ENCODE results near the gene EEF1AKMT3. TPM values are rescaled to one million over a fixed set of nuclear protein-coding genes. Genes with fewer than 3 reads are reported as not detected.

The EEF1AKMT3 gene
- polyA plus RNA-seq, 2 of the 4 experiments (the other 2 are of a cell fraction): 7.3 to 15.8 TPM

DNA sequence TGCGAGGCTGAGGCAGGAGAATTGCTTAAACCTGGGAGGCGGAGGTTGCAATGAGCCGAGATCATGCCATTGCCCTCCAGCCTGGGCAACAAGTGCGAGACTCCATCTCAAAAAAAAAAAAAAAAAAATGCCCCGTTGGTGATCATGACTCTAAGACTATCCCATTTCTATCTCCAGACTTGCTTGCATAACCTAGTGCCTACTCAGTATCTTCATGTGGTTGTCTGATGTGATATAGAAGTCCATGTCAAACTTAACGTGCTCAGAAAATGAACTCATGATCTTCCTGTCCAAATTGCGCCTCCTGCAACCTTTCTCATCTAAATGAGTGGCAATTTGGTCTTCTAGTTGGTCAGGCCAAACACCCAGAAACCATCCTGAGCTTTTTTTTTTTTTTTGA lies 5.5 kb downstream of the EEF1AKMT3 start (continued):
- TF ChIP-seq, protein P1, sequence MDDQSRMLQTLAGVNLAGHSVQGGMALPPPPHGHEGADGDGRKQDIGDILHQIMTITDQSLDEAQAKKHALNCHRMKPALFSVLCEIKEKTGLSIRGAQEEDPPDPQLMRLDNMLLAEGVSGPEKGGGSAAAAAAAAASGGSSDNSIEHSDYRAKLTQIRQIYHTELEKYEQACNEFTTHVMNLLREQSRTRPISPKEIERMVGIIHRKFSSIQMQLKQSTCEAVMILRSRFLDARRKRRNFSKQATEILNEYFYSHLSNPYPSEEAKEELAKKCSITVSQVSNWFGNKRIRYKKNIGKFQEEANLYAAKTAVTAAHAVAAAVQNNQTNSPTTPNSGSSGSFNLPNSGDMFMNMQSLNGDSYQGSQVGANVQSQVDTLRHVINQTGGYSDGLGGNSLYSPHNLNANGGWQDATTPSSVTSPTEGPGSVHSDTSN (IDR thresholded peaks at IDR 0.05): no peak
- TF ChIP-seq RARB (CRISPR knock-in tag; IDR thresholded peaks at IDR 0.05) (no peak), ZNF302 (CRISPR knock-in tag; IDR thresholded peaks at IDR 0.05) (no peak), CBX2 (IDR thresholded peaks at IDR 0.05; ENCODE audit: borderline replicate concordance, low read depth) (no peak), ESRRA (IDR thresholded peaks at IDR 0.05; ENCODE audit: borderline replicate concordance, low read length) (no peak), NPAS2 (CRISPR knock-in tag; IDR thresholded peaks at IDR 0.05; ENCODE audit: borderline replicate concordance) (no peak), KDM5A (IDR thresholded peaks at IDR 0.05) (no peak), FOXS1 (CRISPR knock-in tag; IDR thresholded peaks at IDR 0.05) (no peak), MAZ (IDR thresholded peaks at IDR 0.05; ENCODE audit: borderline replicate concordance, low read depth, low read length) (no peak), JUN (IDR thresholded peaks at IDR 0.05) (no peak)

DNA sequence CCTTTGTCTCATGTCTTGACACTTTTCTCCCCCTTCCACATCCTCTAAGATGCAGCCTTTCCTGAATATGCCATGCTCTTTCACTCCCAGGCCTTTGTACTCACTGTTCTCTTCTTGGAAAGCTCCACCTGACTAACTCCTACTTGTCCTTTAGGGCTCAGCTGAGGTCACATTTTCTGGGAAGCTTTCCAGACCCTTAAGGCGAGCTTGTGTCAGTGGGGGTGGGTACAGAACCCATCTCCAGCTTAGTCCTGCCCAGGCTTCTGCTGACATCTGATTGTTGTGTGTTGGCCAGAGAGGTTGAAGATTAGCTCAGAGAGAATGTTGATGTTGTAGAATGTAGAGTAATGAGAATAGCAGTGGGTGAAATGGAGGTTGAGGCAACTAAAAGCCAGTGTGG lies 7.3 kb downstream of the EEF1AKMT3 start:
- Histone ChIP-seq H3K9me3 (no peaks in the 10 kb centered on the region), H3K4me3 (no peak overlapping the region), H3K27ac (no peak overlapping the region), H3K4me2 (no peak overlapping the region), H3K4me1 (peaks cover 8% of the 10 kb centered on the region)
- no peak for DNase-seq (ENCODE audit: low read depth in 1 of 2, low spot score in 1 of 2)
- ChIA-PET POLR2A (no interaction called here), CTCF (interaction anchor here (1.1 to 4.1 kb wide), 9 partner anchors 13 to 126 kb away, joined by 3 to 33 read pairs (median 9); partner anchors contain the start of genes CYP27B1 and MARCHF9)
- ATAC-seq: no peak
- TF ChIP-seq RCOR1 (IDR thresholded peaks at IDR 0.05; ENCODE audit: low read depth, low read length) (no peak), ATOH8 (CRISPR knock-in tag; IDR thresholded peaks at IDR 0.05; ENCODE audit: low read depth) (no peak)
- 81% methylated on average over 1 of the region's 1 CpG for WGBS (ENCODE audit: missing lambda C conversion rate)
- no peak for FAIRE-seq

GRCh38 chr12:57780284-57780897 lies 8.0 kb downstream of the EEF1AKMT3 start:
- ChIA-PET CTCF (interaction anchor here (1.1 to 4.1 kb wide), 9 partner anchors 14 to 126 kb away, joined by 3 to 33 read pairs (median 9); partner anchors contain the start of genes CYP27B1 and MARCHF9), POLR2A (no interaction called here)
- no peak for FAIRE-seq

More at GRCh38 chr12:57780284-57780897, 8.0 kb downstream of the EEF1AKMT3 start:
- DNase-seq (ENCODE audit: low read depth in 1 of 2, low spot score in 1 of 2): no peak
- Histone ChIP-seq H3K27ac (no peak overlapping the region), H3K4me2 (no peak overlapping the region), H3K4me1 (peaks cover 8% of the 10 kb centered on the region), H3K9me3 (no peaks in the 10 kb centered on the region), H3K4me3 (no peak overlapping the region)
- no peak for TF ChIP-seq NFE2L2 (conservative IDR thresholded peaks at IDR 0.05; ENCODE audit: low read length)
- TF ChIP-seq NPAS2 (CRISPR knock-in tag; IDR thresholded peaks at IDR 0.05; ENCODE audit: borderline replicate concordance): no peak
- TF ChIP-seq SMC3 (IDR thresholded peaks at IDR 0.05): no peak
- no peak for TF ChIP-seq JUN (IDR thresholded peaks at IDR 0.05)
- TF ChIP-seq RAD21 (conservative IDR thresholded peaks at IDR 0.05 in 1 of 2, IDR thresholded peaks at IDR 0.05 in 1 of 2): no peak
- TF ChIP-seq CBX8 (IDR thresholded peaks at IDR 0.05): no peak
- TF ChIP-seq HEYL (CRISPR knock-in tag; IDR thresholded peaks at IDR 0.05): no peak
- no peak for TF ChIP-seq CBX2 (IDR thresholded peaks at IDR 0.05; ENCODE audit: borderline replicate concordance, low read depth)
- TF ChIP-seq EP300 (IDR thresholded peaks at IDR 0.05): no peak
- no peak for TF ChIP-seq REST (IDR thresholded peaks at IDR 0.05)
- TF ChIP-seq GATA3 (IDR thresholded peaks at IDR 0.05; ENCODE audit: borderline replicate concordance): no peak
- TF ChIP-seq, protein P1 (IDR thresholded peaks at IDR 0.05): no peak
- TF ChIP-seq MAX (IDR thresholded peaks at IDR 0.05): no peak
- TF ChIP-seq ZC3H11A (IDR thresholded peaks at IDR 0.05): no peak
- TF ChIP-seq RCOR1 (IDR thresholded peaks at IDR 0.05; ENCODE audit: low read depth, low read length): no peak
- TF ChIP-seq HOXB5 (CRISPR knock-in tag; IDR thresholded peaks at IDR 0.05): no peak
- WGBS (ENCODE audit: missing lambda C conversion rate): 94% methylated on average over 4 of the region's 4 CpGs
- no peak for ATAC-seq
